NB4 (cell line): ENCODE data around the gene NUP210.
A peak's percentile ranks its signal among the peaks of the same experiment; 100 is the strongest.

Experiments used
- DNase-seq: peaks from one replicate; pipeline ENCODE4 v3.0.0; 2010; ENCODE audit warnings: low read depth
- H3K4me3 ChIP-seq: one replicate; pipeline ENCODE4 v1.5.1; 2011; ENCODE audit warnings: mild to moderate bottlenecking, low read depth, low read length, moderate library complexity
- CTCF ChIP-seq: IDR thresholded peaks from one replicate; pipeline ENCODE4 v1.5.1; 2012; ENCODE audit warnings: low read depth, low read length
- MYC ChIP-seq: IDR thresholded peaks from 2 replicates; pipeline ENCODE4 v1.6.1; 2011; ENCODE audit warnings: low read depth, low read length
- POLR2A ChIP-seq: IDR thresholded peaks from 2 replicates; pipeline ENCODE4 v1.6.1; 2011; ENCODE audit warnings: mild to moderate bottlenecking; ENCODE audit not compliant: insufficient read length; ENCODE audit errors: extremely low read depth
- TF ChIP-seq, protein P1 (sequence below): IDR thresholded peaks from 2 replicates; pipeline ENCODE4 v1.6.1; 2011; ENCODE audit warnings: low read depth, low read length

Gene NUP210

GRCh38 chr3:13280122-13280790 lies 139.9 kb downstream of the NUP210 start:
- H3K4me3 ChIP-seq = no peak overlapping the region
- TF ChIP-seq, protein P1, sequence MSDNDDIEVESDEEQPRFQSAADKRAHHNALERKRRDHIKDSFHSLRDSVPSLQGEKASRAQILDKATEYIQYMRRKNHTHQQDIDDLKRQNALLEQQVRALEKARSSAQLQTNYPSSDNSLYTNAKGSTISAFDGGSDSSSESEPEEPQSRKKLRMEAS = no peak
- no peak for TF ChIP-seq MYC
- no peak for TF ChIP-seq POLR2A
- no peak for TF ChIP-seq CTCF

DNA sequence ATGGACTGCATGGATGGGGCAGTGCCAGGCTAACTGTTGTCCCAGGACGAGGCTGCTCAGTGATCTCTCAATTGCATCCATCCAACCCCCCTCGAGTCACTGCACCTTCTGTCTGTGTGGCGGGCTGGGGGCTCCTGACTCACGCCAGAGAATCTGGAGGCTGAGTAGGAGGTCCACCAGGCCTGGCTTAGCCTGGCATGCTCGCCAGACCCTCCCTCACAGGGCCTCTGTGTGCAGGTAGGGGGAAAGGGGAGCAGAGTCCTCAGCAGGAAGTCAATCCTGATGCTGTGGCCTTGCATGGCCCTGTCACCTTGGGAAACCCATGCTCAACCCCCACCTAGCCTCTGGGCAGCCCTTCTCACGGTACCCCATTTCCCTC lies 140.6 kb downstream of the NUP210 start:
- DNase-seq = no peak
- H3K4me3 ChIP-seq = no peak overlapping the region
- TF ChIP-seq POLR2A = no peak
- TF ChIP-seq MYC = no peak
- TF ChIP-seq, protein P1 = no peak

More at GRCh38 chr3:13280122-13280790, 139.9 kb downstream of the NUP210 start:
- DNase-seq = no peak

DNA sequence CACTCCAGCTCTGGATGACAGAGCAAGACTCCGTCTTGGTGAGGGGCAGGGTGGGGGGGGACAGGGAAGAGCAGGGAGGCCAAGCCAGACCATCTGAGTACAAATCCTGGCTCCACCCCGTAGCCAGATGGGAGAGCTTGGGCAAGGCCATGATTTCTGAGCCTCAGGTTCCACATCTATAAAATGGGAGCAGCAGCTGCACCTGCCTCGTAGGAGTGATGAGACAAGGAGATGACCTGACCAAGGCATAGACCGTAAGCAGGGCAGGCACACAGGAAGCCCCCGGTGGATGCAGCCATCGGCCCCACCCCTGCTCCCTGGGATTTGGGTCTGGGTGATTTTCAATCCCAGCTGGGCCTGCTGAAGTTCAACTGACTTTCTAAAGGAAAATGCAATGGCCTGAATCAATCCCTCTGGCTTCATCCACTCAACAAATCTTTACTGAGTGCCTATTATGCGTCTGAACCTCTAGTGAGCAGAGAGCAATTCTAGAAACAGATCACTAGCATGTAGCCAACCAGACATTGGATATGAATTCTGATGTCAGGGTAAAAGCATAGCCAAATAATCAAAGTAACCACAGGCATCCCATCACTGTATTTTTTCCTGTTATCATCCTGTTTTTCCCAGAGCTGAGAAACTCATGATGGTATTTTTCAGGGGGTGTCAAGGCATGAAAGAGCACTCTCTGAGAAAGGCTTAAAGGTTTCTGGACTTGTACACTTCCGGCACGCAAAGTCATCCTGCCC lies 141.2 kb downstream of the NUP210 start:
- H3K4me3 ChIP-seq = no peak overlapping the region
- DNase-seq = no peak
- TF ChIP-seq CTCF (no peak), MYC (no peak), POLR2A (no peak)
- TF ChIP-seq, protein P1 = no peak

GRCh38 chr3:13277860-13278531 lies 142.1 kb downstream of the NUP210 start:
- no peak overlapping the region for H3K4me3 ChIP-seq
- no peak for TF ChIP-seq POLR2A
- TF ChIP-seq MYC = peak; percentile 41; the same call in 1 of the 2 replicates
- TF ChIP-seq, protein P1 = peak; percentile 18
- peak; percentile 89 for DNase-seq

DNA sequence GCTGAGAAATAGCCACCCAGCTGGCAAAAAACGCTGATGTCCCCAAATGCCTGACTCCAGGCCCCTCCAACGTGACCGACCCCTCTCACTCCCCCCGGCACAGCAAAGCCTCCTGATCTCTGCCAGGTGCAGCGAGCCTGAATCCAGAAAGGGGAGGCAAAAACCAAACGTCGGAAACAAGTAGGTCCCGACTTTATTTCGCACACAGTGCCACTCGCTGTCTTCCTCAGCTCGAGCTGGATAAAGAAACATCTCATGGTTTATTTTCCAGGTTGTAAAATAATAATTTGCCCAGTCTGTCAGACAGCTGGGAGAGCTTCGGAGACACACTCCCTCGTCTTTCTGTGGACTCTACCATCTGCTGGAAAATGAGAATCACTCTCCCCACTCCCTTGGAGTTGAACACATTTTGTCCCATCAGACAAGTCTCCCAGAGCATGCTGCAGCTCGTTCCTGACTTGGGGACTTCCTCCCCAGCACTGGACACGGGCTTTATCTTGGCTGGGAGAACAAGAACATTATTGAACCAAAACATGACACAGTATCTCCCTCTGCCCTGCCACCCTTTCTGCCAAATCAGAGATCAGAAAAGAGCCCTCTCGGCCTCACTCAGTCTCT lies 142.8 kb downstream of the NUP210 start:
- no peak for TF ChIP-seq MYC
- no peak for TF ChIP-seq CTCF
- TF ChIP-seq, protein P1 = no peak
- DNase-seq = no peak
- no peak overlapping the region for H3K4me3 ChIP-seq

GRCh38 chr3:13276438-13277195 lies 143.5 kb downstream of the NUP210 start:
- no peak overlapping the region for H3K4me3 ChIP-seq
- no peak for DNase-seq
- TF ChIP-seq, protein P1 = no peak
- no peak for TF ChIP-seq MYC
